GM18867 (cell line): ENCODE results near the gene KLHL22.
"Not testable (repeated sequence)": the region's sequence is repeated elsewhere in the genome, so short reads cannot be mapped to it uniquely, and the experiment has no call there.

ENCODE experiments used
- ATAC-seq: cut with Tn5 transposase; IDR thresholded peaks from one replicate; pipeline ENCODE4 v1.9.1; 2021; ENCODE audit warnings: mild to moderate bottlenecking, moderate library complexity; ENCODE audit not compliant: unreplicated experiment

The KLHL22 gene

GRCh38 chr22:20524004-20524481 lies 28.4 kb upstream of the KLHL22 start:
- no peak for ATAC-seq

- ATAC-seq = no peak
Measured at GRCh38 chr22:20523086-20523983, 27.7 kb upstream of the KLHL22 start.

GRCh38 chr22:20522134-20523004 lies 26.8 kb upstream of the KLHL22 start:
- no peak for ATAC-seq

GRCh38 chr22:20520093-20520511 lies 24.5 kb upstream of the KLHL22 start:
- no peak for ATAC-seq

- no peak for ATAC-seq
Measured at GRCh38 chr22:20519558-20519957, 24.0 kb upstream of the KLHL22 start.

GRCh38 chr22:20517841-20518592 lies 22.4 kb upstream of the KLHL22 start:
- no peak for ATAC-seq

GRCh38 chr22:20517422-20517821 lies 21.8 kb upstream of the KLHL22 start:
- ATAC-seq = no peak

- ATAC-seq = no peak
Measured at GRCh38 chr22:20516399-20516798, 20.8 kb upstream of the KLHL22 start.

GRCh38 chr22:20514658-20515406 lies 19.2 kb upstream of the KLHL22 start:
- no peak for ATAC-seq

GRCh38 chr22:20511578-20512229 lies 16.1 kb upstream of the KLHL22 start:
- ATAC-seq = no peak

- ATAC-seq = no peak
Measured at GRCh38 chr22:20510811-20511577, 15.4 kb upstream of the KLHL22 start.

GRCh38 chr22:20509344-20510047 lies 13.9 kb upstream of the KLHL22 start:
- no peak for ATAC-seq

GRCh38 chr22:20508815-20509271 lies 13.2 kb upstream of the KLHL22 start:
- ATAC-seq = no peak

GRCh38 chr22:20508067-20508755 lies 12.6 kb upstream of the KLHL22 start:
- not testable (repeated sequence) for ATAC-seq

GRCh38 chr22:20507253-20508066 lies 11.9 kb upstream of the KLHL22 start, which contains the start of gene MED15:
TSS of gene MED15 (plus strand) at chr22:20507610. CDS start at chr22:20507679, 69 bp downstream.
- ATAC-seq = peak; percentile 83

- no peak for ATAC-seq
Measured at GRCh38 chr22:20506543-20507252, 11.1 kb upstream of the KLHL22 start.
